Activated naive CD4-positive, alpha-beta T cell treated with Interleukin-2 at 50 U/mL for 16 hours (primary cell): ENCODE results near the gene MRPS5.

Source experiments
- DNase-seq: peaks from one replicate; pipeline ENCODE4 v3.0.0-alpha.2; 2020

The MRPS5 gene

GRCh38 chr2:95086017-95086416, 35.6 kb downstream of the MRPS5 start:
- DNase-seq: no peak

- no peak for DNase-seq
These were observed 39.1 kb downstream of the MRPS5 start for GRCh38 chr2:95082477-95082876.

- DNase-seq: no peak
These were observed 42.4 kb downstream of the MRPS5 start for GRCh38 chr2:95079199-95079683.

- no peak for DNase-seq
These were observed 43.6 kb downstream of the MRPS5 start for GRCh38 chr2:95077861-95078603.

GRCh38 chr2:95077530-95077825, 44.1 kb downstream of the MRPS5 start:
- no peak for DNase-seq

GRCh38 chr2:95076705-95077529, 44.7 kb downstream of the MRPS5 start:
- peak; percentile 92 for DNase-seq

GRCh38 chr2:95075440-95076132, 46.0 kb downstream of the MRPS5 start:
- DNase-seq: no peak

GRCh38 chr2:95074663-95075439, 46.8 kb downstream of the MRPS5 start:
- DNase-seq: peak; percentile 65

GRCh38 chr2:95073856-95074662, 47.5 kb downstream of the MRPS5 start:
- no peak for DNase-seq

- no peak for DNase-seq
These were observed 49.2 kb downstream of the MRPS5 start for GRCh38 chr2:95072424-95072823.

- no peak for DNase-seq
These were observed 49.8 kb downstream of the MRPS5 start for GRCh38 chr2:95071856-95072255.

GRCh38 chr2:95069465-95069864, 52.1 kb downstream of the MRPS5 start:
- no peak for DNase-seq

- no peak for DNase-seq
These were observed 53.4 kb downstream of the MRPS5 start for GRCh38 chr2:95068256-95068655.

GRCh38 chr2:95063086-95063958, 58.3 kb downstream of the MRPS5 start:
- no peak for DNase-seq

GRCh38 chr2:95062242-95063085, 59.1 kb downstream of the MRPS5 start:
- no peak for DNase-seq

GRCh38 chr2:95061601-95062183, 59.9 kb downstream of the MRPS5 start:
- no peak for DNase-seq

- no peak for DNase-seq
These were observed 60.5 kb downstream of the MRPS5 start for GRCh38 chr2:95061119-95061512.

GRCh38 chr2:95060446-95061118, 61.0 kb downstream of the MRPS5 start:
- no peak for DNase-seq
